GM12873 (cell line): ENCODE measurements around the gene ESF1.

Source experiments
- TF ChIP-seq, protein P1 (sequence below): IDR thresholded peaks from 2 replicates; pipeline ENCODE4 v1.5.1; 2012; ENCODE audit warnings: low read depth, mild to moderate bottlenecking, moderate library complexity, low read length, control low read depth; ENCODE audit not compliant: insufficient read depth; ENCODE audit errors: missing control alignments

Gene ESF1

DNA sequence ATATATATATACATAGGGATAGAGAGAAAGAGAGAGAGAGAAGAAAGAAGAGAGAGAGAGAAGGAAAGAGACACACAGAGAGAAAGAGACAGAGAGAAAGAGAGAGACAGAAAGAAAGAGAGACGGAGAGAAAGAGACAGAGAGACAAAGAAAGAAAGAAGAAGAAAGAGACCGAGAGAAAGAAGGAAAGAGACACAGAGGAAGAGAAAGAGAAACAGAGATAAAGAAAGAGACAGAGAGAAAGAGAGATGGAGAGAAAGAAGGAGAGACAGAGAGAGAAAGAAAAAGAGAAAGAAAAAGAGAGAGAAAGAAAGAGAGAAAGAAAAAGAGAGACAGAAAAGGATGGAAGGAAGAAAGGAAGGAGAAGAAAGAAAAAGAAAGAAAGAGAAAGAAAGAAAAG, 99.1 kb downstream of the ESF1 start:
- TF ChIP-seq, protein P1, sequence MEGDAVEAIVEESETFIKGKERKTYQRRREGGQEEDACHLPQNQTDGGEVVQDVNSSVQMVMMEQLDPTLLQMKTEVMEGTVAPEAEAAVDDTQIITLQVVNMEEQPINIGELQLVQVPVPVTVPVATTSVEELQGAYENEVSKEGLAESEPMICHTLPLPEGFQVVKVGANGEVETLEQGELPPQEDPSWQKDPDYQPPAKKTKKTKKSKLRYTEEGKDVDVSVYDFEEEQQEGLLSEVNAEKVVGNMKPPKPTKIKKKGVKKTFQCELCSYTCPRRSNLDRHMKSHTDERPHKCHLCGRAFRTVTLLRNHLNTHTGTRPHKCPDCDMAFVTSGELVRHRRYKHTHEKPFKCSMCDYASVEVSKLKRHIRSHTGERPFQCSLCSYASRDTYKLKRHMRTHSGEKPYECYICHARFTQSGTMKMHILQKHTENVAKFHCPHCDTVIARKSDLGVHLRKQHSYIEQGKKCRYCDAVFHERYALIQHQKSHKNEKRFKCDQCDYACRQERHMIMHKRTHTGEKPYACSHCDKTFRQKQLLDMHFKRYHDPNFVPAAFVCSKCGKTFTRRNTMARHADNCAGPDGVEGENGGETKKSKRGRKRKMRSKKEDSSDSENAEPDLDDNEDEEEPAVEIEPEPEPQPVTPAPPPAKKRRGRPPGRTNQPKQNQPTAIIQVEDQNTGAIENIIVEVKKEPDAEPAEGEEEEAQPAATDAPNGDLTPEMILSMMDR = no peak

DNA sequence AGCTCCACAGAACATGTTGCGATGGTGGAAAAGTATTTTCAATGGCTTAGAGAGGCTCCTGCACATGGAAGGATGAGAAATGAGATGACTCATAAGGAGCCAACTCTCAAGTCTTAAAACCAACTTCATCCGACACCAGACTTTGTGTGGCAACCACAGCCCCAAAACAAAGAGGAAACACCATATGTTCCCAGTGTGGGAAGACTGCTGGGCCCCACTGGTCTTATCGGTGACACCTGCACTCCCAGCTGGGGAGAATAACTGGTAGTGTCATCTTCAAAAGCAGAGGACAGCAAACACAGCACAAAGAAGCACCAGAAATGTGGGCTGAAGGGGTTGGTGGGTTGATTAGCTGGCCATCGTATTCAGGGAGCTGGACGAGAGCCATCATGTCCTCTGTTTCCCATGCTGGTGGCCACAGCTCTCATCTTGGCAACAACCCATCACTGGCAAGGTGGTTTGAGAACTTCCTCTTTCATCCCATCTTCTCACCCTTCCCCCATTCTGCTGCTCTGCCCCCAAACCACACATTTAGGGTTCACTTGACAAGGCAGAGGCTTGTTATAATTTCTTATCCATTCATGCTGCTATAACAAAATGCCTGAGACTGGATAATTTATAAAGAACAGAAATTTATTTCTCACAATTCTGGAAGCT, 100.0 kb downstream of the ESF1 start:
- TF ChIP-seq, protein P1 = no peak

DNA sequence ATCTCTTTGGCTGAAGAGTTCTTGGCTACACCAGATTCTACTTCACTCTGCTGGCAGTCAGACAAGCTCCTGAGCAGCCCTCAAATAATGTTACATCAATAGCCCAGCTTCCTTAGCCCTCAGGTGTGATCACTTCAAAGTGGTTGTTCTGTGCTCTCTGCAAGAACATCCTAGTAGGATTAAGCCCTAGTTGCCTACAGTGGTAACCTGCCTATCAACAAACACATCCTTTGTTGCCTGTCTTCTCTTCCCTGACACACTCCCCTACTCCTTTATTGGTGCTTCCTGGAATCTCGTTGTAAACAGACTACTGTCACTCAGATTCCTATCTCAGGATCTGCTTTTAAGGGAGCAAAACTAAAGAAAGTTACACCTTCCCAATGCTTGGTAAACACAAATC, 100.9 kb downstream of the ESF1 start:
- TF ChIP-seq, protein P1 = no peak

DNA sequence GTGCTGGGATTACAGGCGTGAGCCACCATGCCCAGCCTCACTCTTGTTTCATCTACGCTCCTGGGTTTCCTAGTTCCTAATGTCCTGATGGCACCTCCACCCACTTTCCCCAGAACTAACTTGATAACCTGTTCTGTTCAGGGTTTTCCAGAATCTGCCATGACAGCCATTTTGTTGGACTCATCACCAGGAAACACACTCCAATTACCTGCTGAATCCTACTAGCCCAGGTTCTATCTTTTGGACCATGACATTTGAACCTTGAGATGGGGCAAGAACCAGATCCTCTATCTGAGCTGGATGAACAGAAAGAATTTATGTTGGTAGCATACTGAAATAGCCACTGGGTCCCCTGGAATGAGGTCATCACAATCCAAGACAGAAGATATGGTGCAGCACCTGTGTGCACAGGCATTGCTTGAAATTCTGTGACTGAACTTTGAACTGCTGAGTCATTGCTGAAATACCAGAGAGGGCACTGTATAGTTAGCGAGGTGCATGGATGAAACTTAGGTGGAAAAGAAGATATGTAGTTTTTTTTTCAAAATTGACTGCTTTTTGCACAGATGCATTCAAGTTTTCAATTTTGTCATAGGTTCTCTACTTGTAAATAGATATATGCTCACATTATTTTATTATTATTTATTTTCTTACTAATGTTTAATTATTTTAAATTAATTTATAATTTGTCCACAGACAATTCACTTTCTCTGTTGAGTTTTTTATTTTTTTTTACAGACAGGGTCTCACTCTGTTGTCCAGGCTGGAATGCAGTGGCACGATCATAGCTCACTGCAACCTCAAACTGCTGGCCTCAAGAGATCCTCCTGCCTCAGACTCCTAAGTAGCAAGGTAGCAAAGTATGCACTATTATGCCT, 103.2 kb downstream of the ESF1 start:
- TF ChIP-seq, protein P1 = no peak

DNA sequence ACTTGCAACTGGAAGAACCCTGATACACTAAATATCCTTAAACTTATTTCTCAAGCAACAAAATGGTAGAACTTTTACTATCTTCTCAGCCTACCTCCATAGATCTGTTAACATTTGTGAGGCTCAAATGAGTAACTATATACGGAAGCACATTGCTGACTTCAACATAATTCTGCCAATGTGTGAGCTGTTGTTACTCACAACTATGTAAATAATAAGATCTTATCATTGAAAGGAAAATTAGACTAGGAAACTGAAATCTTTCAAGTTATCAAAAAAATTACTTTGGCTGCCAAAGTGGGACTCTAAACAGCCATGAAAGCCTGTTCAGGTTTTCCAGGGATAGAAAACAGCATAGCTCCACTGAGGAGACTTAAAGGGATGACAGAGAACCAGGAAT, 105.8 kb downstream of the ESF1 start:
- TF ChIP-seq, protein P1 = no peak

GRCh38 chr20:13677241-13677640, 107.5 kb downstream of the ESF1 start:
- TF ChIP-seq, protein P1 = no peak

DNA sequence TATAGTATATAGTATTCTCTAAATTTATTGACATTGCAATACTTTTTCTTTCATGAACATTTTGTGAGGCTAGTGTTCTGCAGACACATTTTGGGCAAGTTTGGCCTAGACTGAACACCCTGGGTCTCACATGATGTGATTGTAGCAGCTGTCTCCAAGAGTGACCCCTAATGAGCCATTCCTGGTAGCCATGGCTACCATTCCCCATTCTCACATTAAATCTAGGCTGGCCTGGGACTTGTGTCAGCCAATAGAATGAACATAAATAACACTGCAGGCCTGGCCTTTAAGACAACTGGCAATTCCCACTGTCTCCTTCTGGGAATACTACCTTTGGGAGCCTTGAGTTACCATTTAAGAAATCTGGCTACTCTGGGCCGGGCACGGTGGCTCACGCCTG, 108.0 kb downstream of the ESF1 start:
- TF ChIP-seq, protein P1 = no peak
